ENCODE measurements around the gene SLC25A21. TPM values are rescaled to one million over a fixed set of nuclear protein-coding genes. Genes with fewer than 3 reads are reported as not detected.

The SLC25A21 gene
- total and polyA plus RNA-seq, 7 donors: 0.07 to 0.37 (median 0.18) TPM; not detected in 1

GRCh38 chr14:37034410-37035285, 137.8 kb downstream of the SLC25A21 start:
- intact Hi-C loops (cut with DNase I): no loop called here
- Histone ChIP-seq H3K9me3 (no peaks in the 10 kb centered on the region), H3K4me1 (no peaks in the 10 kb centered on the region), H3K4me3 (no peak overlapping the region), H3K27ac (no peak overlapping the region), H3K36me3 (ENCODE audit: insufficient read depth in 1 of 2, low read depth in 1 of 2) (no peaks in the 10 kb centered on the region), H3K27me3 (ENCODE audit: insufficient read depth in 3 of 3, low read length in 2 of 3) (no peaks in the 10 kb centered on the region)
- TF ChIP-seq CTCF (IDR thresholded peaks at IDR 0.05): no peak
- ATAC-seq: peak; percentile 29 to 40 (median 34)
- no peak for DNase-seq
- 45 to 48% (median 45%) methylated on average over 11 of the region's 11 CpGs for WGBS, 3 donors

- Histone ChIP-seq H3K4me1 (no peaks in the 10 kb centered on the region), H3K9me3 (no peaks in the 10 kb centered on the region), H3K4me3 (no peak overlapping the region), H3K27ac (no peak overlapping the region), H3K27me3 (ENCODE audit: insufficient read depth in 3 of 3, low read length in 2 of 3) (no peaks in the 10 kb centered on the region), H3K36me3 (ENCODE audit: insufficient read depth in 1 of 2, low read depth in 1 of 2) (no peaks in the 10 kb centered on the region)
- ATAC-seq (no peak), DNase-seq (no peak)
- intact Hi-C loops (cut with DNase I): no loop called here
- TF ChIP-seq CTCF (IDR thresholded peaks at IDR 0.05): no peak
- 72 to 94% (median 88%) methylated on average over 1 of the region's 1 CpG for WGBS, 3 donors
These were observed 139.5 kb downstream of the SLC25A21 start for GRCh38 chr14:37032863-37033262.

DNA sequence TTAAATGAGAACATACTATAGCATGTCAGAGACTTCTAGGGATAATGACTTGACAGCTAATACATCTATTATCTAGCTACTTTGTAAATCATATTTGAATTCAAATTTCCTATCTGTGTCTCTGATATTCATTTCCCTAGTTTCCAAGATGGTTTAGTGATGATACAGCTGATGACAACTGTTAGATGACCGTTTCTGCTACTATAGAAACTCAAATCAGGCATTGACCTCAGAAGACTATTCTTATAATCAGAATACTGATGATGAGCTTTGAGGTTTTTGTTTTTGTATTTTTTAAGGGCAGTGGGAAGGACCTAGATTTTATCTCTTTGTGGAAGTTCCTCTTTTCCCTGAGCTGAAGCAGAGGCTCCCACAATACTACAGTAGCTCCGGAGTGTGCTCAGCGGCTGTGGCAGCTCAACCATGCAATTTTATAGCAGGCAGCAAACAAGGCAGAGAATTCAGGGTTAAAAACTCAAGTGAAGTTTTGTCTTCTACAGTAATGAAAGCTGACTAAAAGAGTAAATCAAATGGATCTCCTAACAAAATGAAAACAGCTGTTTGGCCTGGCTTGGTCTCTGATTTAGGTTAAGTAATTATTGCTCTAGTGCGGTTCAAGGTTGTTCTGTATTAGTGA, 145.1 kb downstream of the SLC25A21 start:
- no peak for DNase-seq
- no peak for ATAC-seq
- Histone ChIP-seq H3K4me3 (no peak overlapping the region), H3K27ac (no peak overlapping the region), H3K9me3 (no peaks in the 10 kb centered on the region), H3K4me1 (no peaks in the 10 kb centered on the region), H3K36me3 (ENCODE audit: insufficient read depth in 1 of 2, low read depth in 1 of 2) (no peaks in the 10 kb centered on the region), H3K27me3 (ENCODE audit: insufficient read depth in 3 of 3, low read length in 2 of 3) (no peaks in the 10 kb centered on the region)
- no peak for TF ChIP-seq CTCF (IDR thresholded peaks at IDR 0.05)
- 25 to 38% (median 36%) methylated on average over 4 of the region's 4 CpGs for WGBS, 3 donors
- intact Hi-C loops (cut with DNase I): no loop called here

GRCh38 chr14:37023875-37024565, 148.4 kb downstream of the SLC25A21 start:
- WGBS, 3 donors: 83 to 91% (median 83%) methylated on average over 5 of the region's 5 CpGs
- no peaks in the 10 kb centered on the region for H3K4me1 ChIP-seq
- DNase-seq (no peak), ATAC-seq (no peak)
- no peaks in the 10 kb centered on the region for H3K27me3 ChIP-seq (ENCODE audit: insufficient read depth in 3 of 3, low read length in 2 of 3)
- TF ChIP-seq CTCF (IDR thresholded peaks at IDR 0.05): no peak
- no peaks in the 10 kb centered on the region for H3K36me3 ChIP-seq (ENCODE audit: insufficient read depth in 1 of 2, low read depth in 1 of 2)
- no peaks in the 10 kb centered on the region for H3K9me3 ChIP-seq
- intact Hi-C loops (cut with DNase I): no loop called here
- no peak overlapping the region for H3K27ac ChIP-seq
- no peak overlapping the region for H3K4me3 ChIP-seq

Data from psoas muscle (tissue), 8 donors.